ENCODE results near the gene VPS39. TPM values are rescaled to one million over a fixed set of nuclear protein-coding genes. Genes with fewer than 3 reads are reported as not detected.

The VPS39 gene
- total RNA-seq, 1 donor from 2014 or later: 81.7 TPM

- no peak overlapping the region for H3K4me3 Mint-ChIP-seq (ENCODE audit: unreplicated experiment)
- TF ChIP-seq CTCF (IDR thresholded peaks at IDR 0.05): no peak
- no peak overlapping the region for H3K27ac Mint-ChIP-seq (ENCODE audit: unreplicated experiment)
- H3K36me3 Mint-ChIP-seq (ENCODE audit: unreplicated experiment): peaks cover 64% of the 10 kb centered on the region
- no peaks in the 10 kb centered on the region for H3K4me1 Mint-ChIP-seq (ENCODE audit: unreplicated experiment)
- no peak for DNase-seq (ENCODE audit: extremely low spot score, unreplicated experiment)
- no peaks in the 10 kb centered on the region for H3K9me3 Mint-ChIP-seq (ENCODE audit: unreplicated experiment)
- H3K27me3 Mint-ChIP-seq (ENCODE audit: unreplicated experiment): no peaks in the 10 kb centered on the region
Observed at GRCh38 chr15:42182961-42183360, 25.1 kb downstream of the VPS39 start.

- no peak overlapping the region for H3K27ac Mint-ChIP-seq (ENCODE audit: unreplicated experiment)
- no peaks in the 10 kb centered on the region for H3K27me3 Mint-ChIP-seq (ENCODE audit: unreplicated experiment)
- no peak overlapping the region for H3K4me3 Mint-ChIP-seq (ENCODE audit: unreplicated experiment)
Observed at GRCh38 chr15:42182328-42182886, 25.7 kb downstream of the VPS39 start.

GRCh38 chr15:42178056-42178455 lies 30.0 kb downstream of the VPS39 start:
- Mint-ChIP-seq H3K4me1 (ENCODE audit: unreplicated experiment) (no peaks in the 10 kb centered on the region), H3K9me3 (ENCODE audit: unreplicated experiment) (no peaks in the 10 kb centered on the region), H3K27ac (ENCODE audit: unreplicated experiment) (no peak overlapping the region), H3K4me3 (ENCODE audit: unreplicated experiment) (no peak overlapping the region), H3K36me3 (ENCODE audit: unreplicated experiment) (peaks cover 53% of the 10 kb centered on the region), H3K27me3 (ENCODE audit: unreplicated experiment) (no peaks in the 10 kb centered on the region)
- TF ChIP-seq CTCF (IDR thresholded peaks at IDR 0.05): no peak
- DNase-seq (ENCODE audit: extremely low spot score, unreplicated experiment): no peak

More at GRCh38 chr15:42182328-42182886, 25.7 kb downstream of the VPS39 start:
- no peak for DNase-seq (ENCODE audit: extremely low spot score, unreplicated experiment)
- Mint-ChIP-seq H3K36me3 (ENCODE audit: unreplicated experiment) (peaks cover 61% of the 10 kb centered on the region), H3K4me1 (ENCODE audit: unreplicated experiment) (no peaks in the 10 kb centered on the region), H3K9me3 (ENCODE audit: unreplicated experiment) (no peaks in the 10 kb centered on the region)
- no peak for TF ChIP-seq CTCF (IDR thresholded peaks at IDR 0.05)

GRCh38 chr15:42175671-42176070 lies 32.4 kb downstream of the VPS39 start:
- Mint-ChIP-seq H3K9me3 (ENCODE audit: unreplicated experiment) (no peaks in the 10 kb centered on the region), H3K4me1 (ENCODE audit: unreplicated experiment) (no peaks in the 10 kb centered on the region), H3K27ac (ENCODE audit: unreplicated experiment) (no peak overlapping the region), H3K36me3 (ENCODE audit: unreplicated experiment) (peaks cover 59% of the 10 kb centered on the region), H3K4me3 (ENCODE audit: unreplicated experiment) (no peak overlapping the region), H3K27me3 (ENCODE audit: unreplicated experiment) (no peaks in the 10 kb centered on the region)
- no peak for TF ChIP-seq CTCF (IDR thresholded peaks at IDR 0.05)
- no peak for DNase-seq (ENCODE audit: extremely low spot score, unreplicated experiment)

GRCh38 chr15:42172475-42172874 lies 35.6 kb downstream of the VPS39 start:
- Mint-ChIP-seq H3K36me3 (ENCODE audit: unreplicated experiment) (peaks cover 63% of the 10 kb centered on the region), H3K4me1 (ENCODE audit: unreplicated experiment) (no peaks in the 10 kb centered on the region), H3K4me3 (ENCODE audit: unreplicated experiment) (no peak overlapping the region), H3K27ac (ENCODE audit: unreplicated experiment) (no peak overlapping the region), H3K9me3 (ENCODE audit: unreplicated experiment) (no peaks in the 10 kb centered on the region), H3K27me3 (ENCODE audit: unreplicated experiment) (no peaks in the 10 kb centered on the region)
- no peak for DNase-seq (ENCODE audit: extremely low spot score, unreplicated experiment)
- no peak for TF ChIP-seq CTCF (IDR thresholded peaks at IDR 0.05)

All from osteocyte (in vitro differentiated cells).